Astrocyte (in vitro differentiated cells and primary cell): ENCODE data around the gene CERS6.

Experiments
- CTCF ChIP-seq: IDR thresholded peaks from 2 replicates; pipeline ENCODE4 v1.5.1; 2011; ENCODE audit warnings: low read depth, mild to moderate bottlenecking, inconsistent platforms, low read length, moderate library complexity; ENCODE audit not compliant: insufficient read depth
- EZH2 ChIP-seq: IDR thresholded peaks from 2 replicates; pipeline ENCODE4 v1.6.1; 2012; ENCODE audit warnings: mild to moderate bottlenecking, low read length, inconsistent platforms; ENCODE audit not compliant: insufficient read depth

GRCh38 chr2:168416555-168416954, 39.5 kb upstream of the CERS6 start:
- TF ChIP-seq EZH2 (no peak), CTCF (no peak)
